Amniotic epithelial cell (primary cell): ENCODE data around the gene FZD7.

Experiments used
- DNase-seq: peaks from one replicate; pipeline ENCODE4 v3.0.0-alpha.2; 2010; ENCODE audit warnings: low read depth

Gene FZD7

DNA sequence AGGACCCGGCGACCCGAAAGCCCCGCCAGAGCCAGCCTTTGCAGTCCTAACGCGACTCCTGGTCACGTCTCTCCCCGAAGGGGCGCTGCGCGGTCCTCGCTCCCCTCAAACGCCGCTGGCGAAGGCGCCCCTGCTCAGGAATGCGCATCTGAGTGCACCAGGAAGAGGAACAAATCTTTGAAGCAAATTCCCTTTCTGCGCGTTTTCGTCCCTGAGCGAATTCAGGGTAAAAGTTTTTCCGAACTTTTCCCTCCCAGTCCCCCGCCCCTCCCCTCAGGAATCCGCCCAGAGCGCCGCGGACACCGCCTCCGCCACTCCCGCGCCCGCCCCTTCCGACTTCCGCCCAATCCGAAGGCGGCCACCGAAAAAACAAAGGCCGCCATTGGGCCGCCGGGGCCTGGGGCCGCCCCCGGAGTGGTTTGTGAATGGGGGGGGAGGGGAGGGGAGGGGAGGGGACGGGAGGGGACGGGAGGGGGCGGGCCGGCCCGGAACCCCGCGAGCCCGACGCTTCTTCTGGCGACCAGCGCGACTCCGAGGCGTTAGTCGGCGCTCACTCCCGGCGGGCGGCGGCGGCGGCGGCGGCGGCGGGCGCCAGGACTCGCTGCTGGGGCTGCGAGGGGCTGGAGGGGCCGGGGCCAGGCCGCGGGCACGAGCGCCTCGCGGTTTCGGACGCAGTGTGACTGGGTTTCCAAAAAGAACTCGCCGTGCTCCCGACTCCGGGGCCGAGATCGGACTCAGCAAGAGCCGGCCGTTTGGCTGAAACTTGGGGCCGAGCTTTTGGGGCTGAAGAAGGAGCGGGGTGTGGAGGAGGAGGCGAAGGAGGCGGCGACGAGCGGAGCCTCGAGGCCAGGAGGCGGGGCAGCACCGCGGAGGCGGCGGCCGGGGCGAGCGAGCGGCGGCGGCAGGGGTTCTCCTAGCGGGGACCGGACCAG, at the start of gene FZD7:
TSS of gene FZD7 (plus strand) at position 539 of the 932 bp plus-strand sequence. CDS start 793 bp downstream, outside the sequence.
- peak; percentile 88 for DNase-seq

DNA sequence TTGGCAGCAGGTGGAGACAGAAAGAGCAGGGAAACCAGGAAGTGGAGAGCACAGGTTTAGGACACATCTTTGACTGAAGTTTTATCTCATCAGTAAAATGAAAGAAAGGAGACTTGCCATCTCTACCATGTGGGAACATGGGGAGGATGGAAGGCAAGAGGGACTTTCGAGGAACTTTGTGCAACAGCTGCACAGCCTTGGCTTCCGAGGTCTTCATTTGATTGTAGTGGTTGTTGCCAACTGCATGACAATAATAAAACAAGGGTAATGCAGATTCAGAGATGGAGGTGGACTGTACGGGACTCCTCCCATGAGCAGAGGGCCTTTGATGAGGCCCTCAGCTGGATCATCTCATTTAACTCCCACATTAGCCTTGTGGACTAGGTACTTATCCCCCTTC, 49.3 kb upstream of the FZD7 start:
- no peak for DNase-seq

GRCh38 chr2:201984800-201985525, 48.7 kb upstream of the FZD7 start:
- no peak for DNase-seq

GRCh38 chr2:201985728-201986462, 47.8 kb upstream of the FZD7 start:
- DNase-seq = no peak

DNA sequence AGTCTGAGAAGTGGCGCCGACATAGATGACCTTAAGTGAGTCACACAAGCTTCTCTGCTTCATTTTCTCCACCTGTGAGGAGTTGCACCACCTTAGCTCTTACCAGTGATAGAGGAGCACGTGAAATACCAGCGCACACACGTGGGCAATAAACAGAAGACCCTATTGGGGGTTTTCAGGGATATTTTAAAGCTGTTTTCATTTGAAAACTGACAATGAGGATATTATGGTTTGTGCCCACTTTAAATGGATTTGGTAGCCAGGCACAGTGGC, 47.3 kb upstream of the FZD7 start:
- DNase-seq = no peak

GRCh38 chr2:201987426-201987825, 46.2 kb upstream of the FZD7 start:
- no peak for DNase-seq

DNA sequence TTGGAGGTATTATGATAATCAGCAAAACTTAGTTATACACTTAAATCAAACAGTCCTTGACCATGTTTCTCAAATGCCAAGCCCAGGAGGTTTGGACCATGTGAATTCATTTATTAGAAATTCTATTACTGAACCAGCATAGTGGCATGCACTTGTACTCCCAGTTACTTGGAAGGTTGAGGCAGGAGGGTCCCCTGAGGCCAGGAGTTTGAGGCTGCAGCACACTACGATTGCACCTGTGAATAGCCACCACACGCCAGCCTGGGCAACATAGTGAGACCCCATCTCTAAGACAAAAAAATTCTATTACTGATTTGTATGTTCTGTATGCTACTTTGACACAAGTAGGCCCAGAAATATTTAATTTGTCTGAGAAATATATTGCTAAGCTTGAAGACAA, 43.6 kb upstream of the FZD7 start:
- DNase-seq = no peak

DNA sequence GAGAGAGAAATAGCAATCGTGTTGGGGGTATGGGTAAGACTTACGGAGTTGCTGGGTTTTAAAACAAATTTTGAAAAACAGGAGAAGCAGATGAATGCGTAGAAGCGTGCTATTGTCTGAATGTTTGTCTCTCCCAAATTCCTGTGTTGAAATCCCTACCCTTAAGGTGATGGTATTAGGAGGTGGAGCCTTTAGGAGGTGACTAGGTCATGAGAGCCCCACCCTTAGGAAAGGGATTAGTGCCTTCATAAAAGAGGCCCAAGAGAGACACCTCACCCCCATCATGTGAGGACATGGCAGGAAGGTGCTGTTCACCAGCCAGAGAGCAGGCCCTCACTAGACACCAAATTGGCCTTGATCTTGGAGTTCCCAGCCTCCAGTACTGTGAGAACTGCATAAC, 40.7 kb upstream of the FZD7 start:
- no peak for DNase-seq

- no peak for DNase-seq
These were observed 38.5 kb upstream of the FZD7 start for GRCh38 chr2:201994973-201995638.

- DNase-seq = no peak
These were observed 37.6 kb upstream of the FZD7 start for GRCh38 chr2:201996006-201996405.

- no peak for DNase-seq
These were observed 36.9 kb upstream of the FZD7 start for GRCh38 chr2:201996679-201997314.

GRCh38 chr2:201999279-201999678, 34.4 kb upstream of the FZD7 start:
- DNase-seq = no peak

- no peak for DNase-seq
These were observed 31.8 kb upstream of the FZD7 start for GRCh38 chr2:202001826-202002225.

DNA sequence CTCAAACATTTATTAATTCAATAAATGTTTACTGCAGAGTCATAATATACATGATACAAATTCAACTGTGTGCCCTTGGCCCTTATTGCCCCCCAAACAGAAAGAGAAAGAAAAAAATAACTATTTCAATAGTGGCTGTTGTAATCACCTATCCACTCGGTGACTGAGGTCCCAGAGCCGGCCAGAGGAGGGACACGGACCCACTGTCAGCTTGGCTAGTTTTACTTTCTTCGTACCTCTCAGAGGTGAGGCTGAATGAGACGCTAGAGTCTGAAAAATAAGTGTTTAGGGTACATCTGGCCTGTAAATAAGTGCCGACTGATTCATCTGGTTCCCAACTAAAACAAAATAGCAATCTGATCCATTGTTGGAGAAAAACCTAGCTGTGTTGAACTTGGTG, 31.3 kb upstream of the FZD7 start:
- DNase-seq = no peak

DNA sequence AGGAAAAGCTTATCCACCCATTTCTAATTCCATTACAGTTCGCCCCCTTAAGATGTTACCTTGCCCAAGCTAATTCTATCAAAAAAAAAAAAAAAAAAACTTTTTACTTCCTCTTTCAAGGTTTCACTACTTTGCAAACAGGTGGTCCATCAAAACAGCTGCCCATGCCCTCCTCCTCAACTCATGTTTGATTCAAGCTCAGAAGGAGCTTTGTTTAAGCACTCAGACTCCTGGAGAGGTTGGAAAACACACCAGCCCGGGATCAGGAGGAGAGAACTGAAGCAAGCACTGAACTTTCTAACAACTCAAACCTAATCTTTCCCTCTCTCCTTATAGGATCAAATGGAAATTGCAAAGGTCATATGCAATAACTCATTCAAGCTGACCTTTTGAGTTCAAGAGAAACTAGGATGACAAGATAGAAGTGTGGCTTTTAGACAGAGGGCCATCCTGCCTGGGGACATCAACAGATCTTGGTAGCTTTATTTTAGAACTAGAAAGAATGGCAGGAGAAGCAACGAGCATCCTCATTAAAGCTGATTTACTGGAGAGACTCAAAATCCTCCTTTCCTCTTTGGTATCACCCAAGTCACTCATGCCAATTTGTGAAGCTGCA, 28.3 kb upstream of the FZD7 start:
- DNase-seq = no peak

DNA sequence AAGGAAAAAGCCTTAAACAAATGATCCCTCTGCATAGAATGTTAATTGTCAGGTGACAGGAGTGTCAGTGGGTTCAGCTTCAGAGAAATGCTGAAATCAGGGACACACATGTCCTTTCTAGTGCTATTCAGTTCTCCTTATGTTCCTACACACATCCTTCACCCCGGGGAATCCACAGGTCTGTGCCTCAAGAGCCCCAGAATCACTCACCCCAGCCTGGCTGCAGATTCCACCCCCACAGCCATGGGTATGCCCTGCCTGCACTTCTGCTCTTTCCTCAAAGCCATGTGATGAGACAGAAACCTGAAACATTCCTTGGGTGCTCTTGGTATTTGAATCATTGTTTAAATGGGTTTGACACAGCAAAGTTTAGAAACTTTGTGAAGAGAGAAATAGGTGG, 27.4 kb upstream of the FZD7 start:
- DNase-seq = no peak

GRCh38 chr2:202007015-202007982, 26.4 kb upstream of the FZD7 start:
- no peak for DNase-seq

DNA sequence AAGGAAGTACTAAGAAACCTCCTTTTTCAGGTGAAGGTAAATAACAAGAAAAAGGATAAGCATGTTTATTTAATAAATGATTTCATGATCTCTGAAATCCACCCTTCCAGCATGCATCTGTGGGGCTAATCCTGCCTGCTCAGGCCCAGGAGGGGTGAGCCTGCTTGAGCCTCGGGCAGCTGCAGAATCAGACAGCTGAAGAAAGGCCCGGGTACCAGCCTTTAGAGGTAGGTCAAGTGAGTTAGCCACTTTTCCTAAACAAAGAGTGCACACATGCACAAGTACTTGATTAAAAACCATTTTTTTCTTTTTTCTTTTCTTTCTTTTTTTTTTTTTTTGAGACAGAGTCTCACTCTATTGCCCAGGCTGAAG, 25.7 kb upstream of the FZD7 start:
- no peak for DNase-seq

GRCh38 chr2:202009019-202009481, 24.6 kb upstream of the FZD7 start:
- no peak for DNase-seq

GRCh38 chr2:202009581-202009980, 24.1 kb upstream of the FZD7 start:
- no peak for DNase-seq
